ENCODE results near the gene MAML3.

Gene MAML3

DNA sequence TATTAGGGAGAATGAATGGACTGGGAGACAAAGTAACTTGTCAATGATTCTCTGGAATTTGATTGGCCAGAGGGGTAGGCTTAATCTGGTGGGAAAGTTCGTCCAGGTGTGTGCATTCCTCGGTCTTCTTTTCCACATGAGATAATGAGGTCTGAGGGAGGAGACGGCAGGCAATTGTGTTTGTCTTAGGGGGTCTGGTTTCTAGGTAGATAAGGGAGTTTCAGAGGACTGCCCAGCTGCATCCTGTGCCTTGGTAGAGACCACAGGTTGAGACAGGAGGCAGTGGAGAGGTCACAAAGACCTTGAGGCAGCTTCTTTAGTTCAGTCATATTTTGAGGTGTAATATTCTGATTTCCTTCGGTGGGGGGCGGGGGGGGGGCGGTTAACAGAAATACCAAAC is 484.1 kb downstream of the MAML3 start:
- TF ChIP-seq, protein P1, sequence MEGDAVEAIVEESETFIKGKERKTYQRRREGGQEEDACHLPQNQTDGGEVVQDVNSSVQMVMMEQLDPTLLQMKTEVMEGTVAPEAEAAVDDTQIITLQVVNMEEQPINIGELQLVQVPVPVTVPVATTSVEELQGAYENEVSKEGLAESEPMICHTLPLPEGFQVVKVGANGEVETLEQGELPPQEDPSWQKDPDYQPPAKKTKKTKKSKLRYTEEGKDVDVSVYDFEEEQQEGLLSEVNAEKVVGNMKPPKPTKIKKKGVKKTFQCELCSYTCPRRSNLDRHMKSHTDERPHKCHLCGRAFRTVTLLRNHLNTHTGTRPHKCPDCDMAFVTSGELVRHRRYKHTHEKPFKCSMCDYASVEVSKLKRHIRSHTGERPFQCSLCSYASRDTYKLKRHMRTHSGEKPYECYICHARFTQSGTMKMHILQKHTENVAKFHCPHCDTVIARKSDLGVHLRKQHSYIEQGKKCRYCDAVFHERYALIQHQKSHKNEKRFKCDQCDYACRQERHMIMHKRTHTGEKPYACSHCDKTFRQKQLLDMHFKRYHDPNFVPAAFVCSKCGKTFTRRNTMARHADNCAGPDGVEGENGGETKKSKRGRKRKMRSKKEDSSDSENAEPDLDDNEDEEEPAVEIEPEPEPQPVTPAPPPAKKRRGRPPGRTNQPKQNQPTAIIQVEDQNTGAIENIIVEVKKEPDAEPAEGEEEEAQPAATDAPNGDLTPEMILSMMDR (IDR thresholded peaks at IDR 0.05), result no peak

DNA sequence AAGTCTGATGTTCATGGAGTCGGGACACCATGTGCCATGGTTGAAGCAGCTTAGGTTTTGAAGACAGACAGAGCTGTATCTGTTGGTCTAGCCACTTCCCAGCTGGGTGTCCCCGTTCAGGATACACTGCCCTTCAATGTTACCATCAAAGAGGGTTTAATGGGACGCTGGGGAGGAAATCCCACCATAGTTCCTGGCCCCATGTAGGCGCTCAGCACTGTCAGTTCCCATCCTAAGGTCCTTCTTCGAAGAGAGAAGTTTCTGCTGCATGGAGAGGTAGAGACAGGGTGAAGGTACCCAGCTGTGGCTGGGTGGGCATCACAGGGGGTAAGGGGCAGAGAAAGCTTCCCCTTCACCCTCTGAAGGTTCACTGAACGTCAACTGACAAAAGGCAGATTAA is 484.6 kb downstream of the MAML3 start:
- TF ChIP-seq, protein P1 (IDR thresholded peaks at IDR 0.05), result no peak

GRCh38 chr4:139668658-139669201 is 485.3 kb downstream of the MAML3 start:
- TF ChIP-seq, protein P1 (IDR thresholded peaks at IDR 0.05), result no peak

DNA sequence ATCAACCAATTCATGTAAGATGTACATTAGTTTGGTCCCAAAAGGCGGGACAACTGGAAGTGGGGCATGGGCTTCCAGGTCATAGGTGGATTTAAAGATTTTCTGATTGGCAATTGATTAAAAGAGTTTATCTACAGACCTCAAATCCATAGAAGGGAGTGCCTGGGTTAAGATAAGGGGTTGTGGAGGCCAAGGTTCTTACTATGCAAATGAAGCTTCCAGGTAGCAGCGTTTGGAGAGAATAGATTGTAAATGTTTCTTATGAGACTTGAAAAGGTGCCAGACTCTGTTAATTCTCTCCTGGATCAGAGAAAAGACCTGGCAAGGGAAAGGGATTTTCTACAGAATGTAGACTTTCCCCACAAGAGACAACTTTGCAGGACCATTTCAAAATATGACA is 485.9 kb downstream of the MAML3 start:
- TF ChIP-seq, protein P1 (IDR thresholded peaks at IDR 0.05), result no peak

All from LNCAP (cell line).